Ammon's horn (tissue), 1 donor: ENCODE data around the gene CST6.

ENCODE experiments used
- DNase-seq: peaks from one replicate; pipeline ENCODE4 v3.0.0-alpha.2; 2016; ENCODE audit warnings: low spot score

The CST6 gene

GRCh38 chr11:66011785-66012303 lies at the start of gene CST6:
Gene CST6, plus strand, starts transcription at chr11:66012008. Its CDS starts 37 bp downstream, at chr11:66012045.
- DNase-seq: no peak

GRCh38 chr11:65962141-65962564 lies 49.7 kb upstream of the CST6 start:
- no peak for DNase-seq

GRCh38 chr11:65964906-65965305 lies 46.9 kb upstream of the CST6 start:
- DNase-seq: no peak

GRCh38 chr11:65965986-65966762 lies 45.6 kb upstream of the CST6 start:
- DNase-seq: no peak

- DNase-seq: no peak
Measured at GRCh38 chr11:65967329-65967934, 44.4 kb upstream of the CST6 start.

- no peak for DNase-seq
Measured at GRCh38 chr11:65968600-65969482, 43.0 kb upstream of the CST6 start.

GRCh38 chr11:65972116-65972515 lies 39.7 kb upstream of the CST6 start:
- DNase-seq: no peak

GRCh38 chr11:65973439-65974110 lies 38.2 kb upstream of the CST6 start:
- no peak for DNase-seq

- DNase-seq: no peak
Measured at GRCh38 chr11:65975771-65976170, 36.0 kb upstream of the CST6 start.

GRCh38 chr11:65976216-65977176 lies 35.3 kb upstream of the CST6 start:
- DNase-seq: no peak

- no peak for DNase-seq
Measured at GRCh38 chr11:65977621-65978390, 34.0 kb upstream of the CST6 start.

- DNase-seq: no peak
Measured at GRCh38 chr11:65978391-65979238, 33.2 kb upstream of the CST6 start.

GRCh38 chr11:65979261-65979759 lies 32.5 kb upstream of the CST6 start:
- no peak for DNase-seq

GRCh38 chr11:65981101-65981740 lies 30.6 kb upstream of the CST6 start:
- DNase-seq: no peak

GRCh38 chr11:65981972-65982823 lies 29.6 kb upstream of the CST6 start:
- no peak for DNase-seq

GRCh38 chr11:65982824-65983588 lies 28.8 kb upstream of the CST6 start:
- DNase-seq: no peak
